Mesodermal cell (in vitro differentiated cells): ENCODE data around the gene UVRAG.
"Not testable (repeated sequence)": the region's sequence is repeated elsewhere in the genome, so short reads cannot be mapped to it uniquely, and the experiment has no call there.

Experiments used
- H3K27ac ChIP-seq: 2 replicates; pipeline ENCODE4 v1.7.0; 2013; ENCODE audit warnings: mild to moderate bottlenecking, low read depth, low read length, moderate library complexity; ENCODE audit not compliant: severe bottlenecking
- H3K36me3 ChIP-seq: 2 replicates; pipeline ENCODE4 v1.7.1; 2013; ENCODE audit warnings: mild to moderate bottlenecking, low read length, moderate library complexity; ENCODE audit not compliant: control insufficient read depth, insufficient read depth
- H3K4me1 ChIP-seq: one replicate; pipeline ENCODE4 v1.7.1; 2013; ENCODE audit warnings: mild to moderate bottlenecking, low read length; ENCODE audit not compliant: insufficient read depth, control insufficient read depth, poor library complexity, severe bottlenecking
- H3K4me3 ChIP-seq: 2 replicates; pipeline ENCODE4 v1.7.0; 2013; ENCODE audit warnings: low read length, control low read depth, mild to moderate bottlenecking; ENCODE audit not compliant: insufficient read depth, poor library complexity, severe bottlenecking; ENCODE audit errors: extremely low read depth
- H3K9me3 ChIP-seq: 2 replicates; pipeline ENCODE4 v1.7.1; 2013; ENCODE audit warnings: mild to moderate bottlenecking, low read length, moderate library complexity; ENCODE audit not compliant: control insufficient read depth
- WGBS, 2 experiments: methylation state at CpG; one replicate each; pipeline ENCODE4 v1.1.5; 2013; ENCODE audit warnings: missing lambda C conversion rate in 2 of 2; ENCODE audit not compliant: insufficient coverage in 2 of 2; 5-methylcytosine and 5-hydroxymethylcytosine counted together

The UVRAG gene

GRCh38 chr11:75920848-75921247 lies 105.8 kb downstream of the UVRAG start:
- H3K27ac ChIP-seq, result no peak overlapping the region
- WGBS, 2 experiments, result no CpG with 5 or more reads among the region's 1 CpG
- H3K4me3 ChIP-seq, result no peak overlapping the region
- H3K9me3 ChIP-seq, result no peaks in the 10 kb centered on the region
- H3K36me3 ChIP-seq, result no peaks in the 10 kb centered on the region
- H3K4me1 ChIP-seq, result no peaks in the 10 kb centered on the region

GRCh38 chr11:75921808-75922207 lies 106.8 kb downstream of the UVRAG start:
- no peak overlapping the region for H3K27ac ChIP-seq
- H3K9me3 ChIP-seq, result no peaks in the 10 kb centered on the region
- WGBS, 2 experiments, result no CpG with 5 or more reads among the region's 3 CpGs
- H3K36me3 ChIP-seq, result no peaks in the 10 kb centered on the region
- no peaks in the 10 kb centered on the region for H3K4me1 ChIP-seq
- H3K4me3 ChIP-seq, result no peak overlapping the region

- WGBS, 2 experiments, result 90 to 94% methylated on average over 2 to 3 of the region's 6 CpGs
- Histone ChIP-seq H3K36me3 (no peaks in the 10 kb centered on the region), H3K9me3 (no peaks in the 10 kb centered on the region), H3K4me1 (no peaks in the 10 kb centered on the region), H3K4me3 (no peak overlapping the region), H3K27ac (no peak overlapping the region)
Observed at GRCh38 chr11:75924966-75925784, 110.2 kb downstream of the UVRAG start.

GRCh38 chr11:75925785-75926164 lies 110.8 kb downstream of the UVRAG start:
- no CpG with 5 or more reads among the region's 1 CpG for WGBS, 2 experiments
- Histone ChIP-seq H3K4me1 (no peaks in the 10 kb centered on the region), H3K9me3 (no peaks in the 10 kb centered on the region), H3K36me3 (no peaks in the 10 kb centered on the region), H3K4me3 (no peak overlapping the region), H3K27ac (no peak overlapping the region)

- H3K36me3 ChIP-seq, result no peaks in the 10 kb centered on the region
- 88 to 100% methylated on average over 2 of the region's 4 CpGs for WGBS, 2 experiments
- H3K4me1 ChIP-seq, result no peaks in the 10 kb centered on the region
- H3K9me3 ChIP-seq, result no peaks in the 10 kb centered on the region
- no peak overlapping the region for H3K27ac ChIP-seq
- no peak overlapping the region for H3K4me3 ChIP-seq
Observed at GRCh38 chr11:75929706-75930105, 114.7 kb downstream of the UVRAG start.

GRCh38 chr11:75930534-75930933 lies 115.5 kb downstream of the UVRAG start:
- Histone ChIP-seq H3K9me3 (no peaks in the 10 kb centered on the region), H3K4me3 (no peak overlapping the region), H3K27ac (no peak overlapping the region), H3K36me3 (no peaks in the 10 kb centered on the region), H3K4me1 (no peaks in the 10 kb centered on the region)
- WGBS, 2 experiments, result 100% methylated on average over 1 of the region's 5 CpGs

- Histone ChIP-seq H3K9me3 (no peaks in the 10 kb centered on the region), H3K4me3 (no peak overlapping the region), H3K36me3 (no peaks in the 10 kb centered on the region), H3K4me1 (no peaks in the 10 kb centered on the region), H3K27ac (no peak overlapping the region)
- WGBS, 2 experiments, result no CpG with 5 or more reads among the region's 1 CpG
Observed at GRCh38 chr11:75931124-75931523, 116.1 kb downstream of the UVRAG start.

- H3K4me3 ChIP-seq, H3K27ac ChIP-seq, H3K9me3 ChIP-seq, H3K36me3 ChIP-seq, H3K4me1 ChIP-seq: not testable (repeated sequence)
- no CpG with 5 or more reads among the region's 1 CpG for WGBS, 2 experiments
Observed at GRCh38 chr11:75933736-75934135, 118.7 kb downstream of the UVRAG start.

- Histone ChIP-seq H3K4me1 (peaks cover 11% of the 10 kb centered on the region), H3K4me3 (no peak overlapping the region), H3K36me3 (no peaks in the 10 kb centered on the region), H3K27ac (no peak overlapping the region), H3K9me3 (no peaks in the 10 kb centered on the region)
Observed at GRCh38 chr11:75934851-75935250, 119.8 kb downstream of the UVRAG start.

- peaks cover 11% of the 10 kb centered on the region for H3K4me1 ChIP-seq
- H3K4me3 ChIP-seq, result no peak overlapping the region
- no peaks in the 10 kb centered on the region for H3K9me3 ChIP-seq
- H3K27ac ChIP-seq, result peak overlapping the region; percentile 5
- no peaks in the 10 kb centered on the region for H3K36me3 ChIP-seq
- whole genome bisulfite sequencing, 2 experiments, result 100% methylated on average over 3 of the region's 3 CpGs
Observed at GRCh38 chr11:75938543-75938942, 123.5 kb downstream of the UVRAG start.

- Histone ChIP-seq H3K36me3 (no peaks in the 10 kb centered on the region), H3K9me3 (no peaks in the 10 kb centered on the region), H3K27ac (no peak overlapping the region), H3K4me3 (no peak overlapping the region), H3K4me1 (peaks cover 11% of the 10 kb centered on the region)
- WGBS, 2 experiments, result no CpG with 5 or more reads among the region's 1 CpG
Observed at GRCh38 chr11:75939516-75939915, 124.5 kb downstream of the UVRAG start.
